ENCODE results near the gene SLC4A7. TPM values are rescaled to one million over a fixed set of nuclear protein-coding genes. Genes with fewer than 3 reads are reported as not detected.

The SLC4A7 gene
- total and polyA plus RNA-seq, 9 of the 15 experiments (the other 6 are each of a cell fraction or from before 2014, with no cell fraction given), result 1.7 to 13.6 (median 8.0) TPM

DNA sequence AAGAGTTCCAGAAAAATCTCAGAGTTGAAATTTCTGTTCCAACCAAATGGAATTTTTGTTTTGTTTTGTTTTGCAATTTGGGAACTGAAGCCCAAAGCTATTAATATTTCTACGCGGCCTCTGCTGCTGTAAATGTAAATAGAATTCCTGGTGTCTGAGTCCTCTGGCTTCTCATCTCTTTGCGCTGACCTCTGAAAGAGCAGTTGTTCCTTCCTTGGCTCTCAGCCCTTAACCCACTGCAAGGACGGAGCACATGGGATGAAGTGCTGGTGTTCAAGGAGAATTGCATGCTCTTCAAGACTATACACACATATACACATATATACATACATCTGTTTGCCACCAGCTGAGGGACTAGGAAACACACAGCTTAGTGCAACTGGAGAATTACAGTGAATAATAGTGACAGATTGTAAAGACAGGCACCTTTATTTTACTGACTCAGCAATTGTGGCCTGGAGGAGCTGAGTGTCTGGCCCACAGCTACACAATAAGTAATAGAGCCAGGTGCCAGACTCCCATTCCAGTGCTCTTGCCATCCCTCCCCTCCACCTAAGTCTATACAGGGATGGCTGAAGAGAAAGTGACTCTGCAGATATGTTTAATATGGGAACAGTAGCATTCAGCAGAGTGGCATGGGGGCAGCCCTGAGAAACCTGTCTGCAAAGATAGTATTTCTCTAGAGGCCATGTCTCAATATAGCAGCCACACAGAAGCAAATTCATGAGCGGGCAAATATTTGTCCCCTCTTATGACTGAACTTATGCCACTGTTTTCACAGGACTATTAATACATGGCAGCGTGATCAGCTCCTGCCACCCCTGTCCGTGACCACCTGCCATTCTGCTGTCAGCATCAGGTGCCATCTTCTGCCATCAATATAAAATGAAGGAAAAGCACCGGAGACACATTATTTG lies 157.3 kb downstream of the SLC4A7 start:
- intact Hi-C loops (cut with micrococcal nuclease), result no loop called here
- Histone ChIP-seq H3K4me2 (ENCODE audit: insufficient read depth, low read length) (no peak overlapping the region), H3K9me3 (replicated peaks; ENCODE audit: control insufficient read depth, insufficient read depth, low read depth, low read length) (no peaks in the 10 kb centered on the region), H3K9ac (ENCODE audit: insufficient read depth in 1 of 2, low read depth in 2 of 2, low read length in 2 of 2) (no peak overlapping the region), H3K4me1 (replicated peaks in 1 of 2; ENCODE audit: control insufficient read depth in 2 of 2, insufficient read depth in 2 of 2, low read length in 2 of 2) (no peaks in the 10 kb centered on the region), H3K27ac (ENCODE audit: extremely low read depth, low read depth, low read length) (no peak overlapping the region), H2AFZ (ENCODE audit: low read depth, low read length) (no peak overlapping the region), H3K36me3 (ENCODE audit: control insufficient read depth, insufficient read depth, low read length) (no peaks in the 10 kb centered on the region), H3K27me3 (ENCODE audit: control insufficient read depth in 2 of 2, insufficient read depth in 2 of 2, low read length in 2 of 2) (no peaks in the 10 kb centered on the region), H4K20me1 (replicated peaks; ENCODE audit: control insufficient read depth, insufficient read depth, low read length) (no peaks in the 10 kb centered on the region), H3K9me1 (ENCODE audit: control insufficient read depth, insufficient read depth, low read length) (no peaks in the 10 kb centered on the region), H3K79me2 (ENCODE audit: control insufficient read depth, insufficient read depth, low read length) (no peaks in the 10 kb centered on the region), H3K4me3 (no peak overlapping the region)
- no peak for FAIRE-seq
- WGBS (ENCODE audit: insufficient coverage, low coverage, missing lambda C conversion rate), result 5% methylated on average over 8 of the region's 8 CpGs
- no peak for TF ChIP-seq HMG20B (CRISPR knock-in tag; IDR thresholded peaks at IDR 0.05)
- no peak for TF ChIP-seq NFE2L1 (tag; IDR thresholded peaks at IDR 0.05; ENCODE audit: borderline replicate concordance, low read depth)
- TF ChIP-seq, protein P1, sequence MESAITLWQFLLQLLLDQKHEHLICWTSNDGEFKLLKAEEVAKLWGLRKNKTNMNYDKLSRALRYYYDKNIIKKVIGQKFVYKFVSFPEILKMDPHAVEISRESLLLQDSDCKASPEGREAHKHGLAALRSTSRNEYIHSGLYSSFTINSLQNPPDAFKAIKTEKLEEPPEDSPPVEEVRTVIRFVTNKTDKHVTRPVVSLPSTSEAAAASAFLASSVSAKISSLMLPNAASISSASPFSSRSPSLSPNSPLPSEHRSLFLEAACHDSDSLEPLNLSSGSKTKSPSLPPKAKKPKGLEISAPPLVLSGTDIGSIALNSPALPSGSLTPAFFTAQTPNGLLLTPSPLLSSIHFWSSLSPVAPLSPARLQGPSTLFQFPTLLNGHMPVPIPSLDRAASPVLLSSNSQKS (CRISPR knock-in tag; IDR thresholded peaks at IDR 0.05), result no peak
- TF ChIP-seq C11orf30 (IDR thresholded peaks at IDR 0.05; ENCODE audit: low read depth), result peak; percentile 50; the same call in 1 of the 2 replicates
- peak; percentile 68 for TF ChIP-seq MAFF (IDR thresholded peaks at IDR 0.05; ENCODE audit: low read length)
- TF ChIP-seq MAFK (IDR thresholded peaks at IDR 0.05; ENCODE audit: low read length), result peak; percentile 78
- TF ChIP-seq MAFG (tag; conservative IDR thresholded peaks at IDR 0.05), result peak; percentile 46; the same call in 1 of the 2 replicates
- TF ChIP-seq, protein P2, sequence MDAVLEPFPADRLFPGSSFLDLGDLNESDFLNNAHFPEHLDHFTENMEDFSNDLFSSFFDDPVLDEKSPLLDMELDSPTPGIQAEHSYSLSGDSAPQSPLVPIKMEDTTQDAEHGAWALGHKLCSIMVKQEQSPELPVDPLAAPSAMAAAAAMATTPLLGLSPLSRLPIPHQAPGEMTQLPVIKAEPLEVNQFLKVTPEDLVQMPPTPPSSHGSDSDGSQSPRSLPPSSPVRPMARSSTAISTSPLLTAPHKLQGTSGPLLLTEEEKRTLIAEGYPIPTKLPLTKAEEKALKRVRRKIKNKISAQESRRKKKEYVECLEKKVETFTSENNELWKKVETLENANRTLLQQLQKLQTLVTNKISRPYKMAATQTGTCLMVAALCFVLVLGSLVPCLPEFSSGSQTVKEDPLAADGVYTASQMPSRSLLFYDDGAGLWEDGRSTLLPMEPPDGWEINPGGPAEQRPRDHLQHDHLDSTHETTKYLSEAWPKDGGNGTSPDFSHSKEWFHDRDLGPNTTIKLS (IDR thresholded peaks at IDR 0.05; ENCODE audit: borderline replicate concordance, low read depth), result no peak
- TF ChIP-seq ZNF316 (IDR thresholded peaks at IDR 0.05), result peak; percentile 57; the same call in 1 of the 2 replicates
- BruUV-seq (replicated peaks), result no TSS peak
- POLR2A ChIA-PET, result no interaction called here
- no peak for ATAC-seq
- in situ Hi-C loops (cut with MboI), result no loop called here
- DNase-seq (ENCODE audit: extremely low read depth in 1 of 4, low spot score in 3 of 4), result no peak
- CTCF ChIA-PET (ENCODE audit: low intra/inter-chr PET ratio), result no interaction called here
